ENCODE measurements around the gene CAVIN4. TPM values are rescaled to one million over a fixed set of nuclear protein-coding genes. Genes with fewer than 3 reads are reported as not detected.

Gene CAVIN4
- total RNA-seq, 2 experiments from 2014 or later: 0.15 to 0.18 TPM

GRCh38 chr9:100579665-100580064 lies 1.8 kb downstream of the CAVIN4 start:
- ChIA-PET CTCF (no interaction called here), POLR2A (no interaction called here)
- Mint-ChIP-seq H3K27me3 (no peaks in the 10 kb centered on the region), H3K9me3 (no peaks in the 10 kb centered on the region), H3K36me3 (ENCODE audit: low read depth) (no peaks in the 10 kb centered on the region), H3K27ac (no peak overlapping the region), H3K4me3 (no peak overlapping the region), H3K4me1 (no peaks in the 10 kb centered on the region)
- no peak for DNase-seq

GRCh38 chr9:100580257-100580656 lies 2.4 kb downstream of the CAVIN4 start:
- ChIA-PET CTCF (interaction anchor here (1.1 kb wide), 1 partner anchor 22 kb away, joined by 4 read pairs; no protein-coding TSS in a partner anchor), POLR2A (no interaction called here)
- H3K27me3 Mint-ChIP-seq: no peaks in the 10 kb centered on the region
- H3K9me3 Mint-ChIP-seq: no peaks in the 10 kb centered on the region
- H3K36me3 Mint-ChIP-seq (ENCODE audit: low read depth): no peaks in the 10 kb centered on the region
- no peak overlapping the region for H3K27ac Mint-ChIP-seq
- H3K4me3 Mint-ChIP-seq: no peak overlapping the region
- H3K4me1 Mint-ChIP-seq: no peaks in the 10 kb centered on the region
- DNase-seq: no peak

GRCh38 chr9:100581081-100581480 lies 3.2 kb downstream of the CAVIN4 start:
- no peak overlapping the region for H3K27ac Mint-ChIP-seq
- no peaks in the 10 kb centered on the region for H3K36me3 Mint-ChIP-seq (ENCODE audit: low read depth)
- DNase-seq: no peak
- CTCF ChIA-PET: interaction anchor here (1.1 to 1.2 kb wide), 2 partner anchors 13 to 21 kb away, joined by 3 to 4 read pairs; no protein-coding TSS in a partner anchor
- H3K9me3 Mint-ChIP-seq: no peaks in the 10 kb centered on the region
- H3K4me1 Mint-ChIP-seq: no peaks in the 10 kb centered on the region
- no peaks in the 10 kb centered on the region for H3K27me3 Mint-ChIP-seq
- POLR2A ChIA-PET: no interaction called here
- H3K4me3 Mint-ChIP-seq: no peak overlapping the region

GRCh38 chr9:100581661-100582060 lies 3.8 kb downstream of the CAVIN4 start:
- no peaks in the 10 kb centered on the region for H3K27me3 Mint-ChIP-seq
- H3K4me1 Mint-ChIP-seq: no peaks in the 10 kb centered on the region
- no peaks in the 10 kb centered on the region for H3K9me3 Mint-ChIP-seq
- CTCF ChIA-PET: interaction anchor here (1.1 to 1.2 kb wide), 2 partner anchors 13 to 20 kb away, joined by 3 to 4 read pairs; no protein-coding TSS in a partner anchor
- POLR2A ChIA-PET: no interaction called here
- DNase-seq: no peak
- no peak overlapping the region for H3K27ac Mint-ChIP-seq
- H3K36me3 Mint-ChIP-seq (ENCODE audit: low read depth): no peaks in the 10 kb centered on the region
- no peak overlapping the region for H3K4me3 Mint-ChIP-seq

- no peak overlapping the region for H3K4me3 Mint-ChIP-seq
- no peaks in the 10 kb centered on the region for H3K27me3 Mint-ChIP-seq
- no peak for DNase-seq
- H3K27ac Mint-ChIP-seq: no peak overlapping the region
- ChIA-PET POLR2A (no interaction called here), CTCF (no interaction called here)
- no peaks in the 10 kb centered on the region for H3K4me1 Mint-ChIP-seq
- no peaks in the 10 kb centered on the region for H3K36me3 Mint-ChIP-seq (ENCODE audit: low read depth)
- no peaks in the 10 kb centered on the region for H3K9me3 Mint-ChIP-seq
Measured at GRCh38 chr9:100583014-100583802, 5.3 kb downstream of the CAVIN4 start.

GRCh38 chr9:100584951-100585350 lies 7.1 kb downstream of the CAVIN4 start:
- Mint-ChIP-seq H3K4me1 (no peaks in the 10 kb centered on the region), H3K4me3 (no peak overlapping the region), H3K36me3 (ENCODE audit: low read depth) (no peaks in the 10 kb centered on the region), H3K27ac (no peak overlapping the region), H3K27me3 (peaks cover 1% of the 10 kb centered on the region), H3K9me3 (no peaks in the 10 kb centered on the region)
- DNase-seq: no peak
- ChIA-PET POLR2A (no interaction called here), CTCF (no interaction called here)

- Mint-ChIP-seq H3K9me3 (no peaks in the 10 kb centered on the region), H3K27me3 (peaks cover 1% of the 10 kb centered on the region), H3K27ac (no peak overlapping the region), H3K4me1 (no peaks in the 10 kb centered on the region), H3K36me3 (ENCODE audit: low read depth) (no peaks in the 10 kb centered on the region), H3K4me3 (no peak overlapping the region)
- POLR2A ChIA-PET: no interaction called here
- no peak for DNase-seq
- CTCF ChIA-PET: interaction anchor here (2.0 kb wide), 1 partner anchor 15 kb away, joined by 7 read pairs; no protein-coding TSS in a partner anchor
Measured at GRCh38 chr9:100586093-100586492, 8.2 kb downstream of the CAVIN4 start.

- Mint-ChIP-seq H3K9me3 (no peaks in the 10 kb centered on the region), H3K4me3 (no peak overlapping the region), H3K27ac (no peak overlapping the region), H3K4me1 (no peaks in the 10 kb centered on the region), H3K36me3 (ENCODE audit: low read depth) (no peaks in the 10 kb centered on the region), H3K27me3 (peaks cover 1% of the 10 kb centered on the region)
- POLR2A ChIA-PET: no interaction called here
- CTCF ChIA-PET: interaction anchor here (2.0 kb wide), 1 partner anchor 13 kb away, joined by 7 read pairs; no protein-coding TSS in a partner anchor
- no peak for DNase-seq
Measured at GRCh38 chr9:100587375-100587774, 9.5 kb downstream of the CAVIN4 start.

GRCh38 chr9:100589582-100589981 lies 11.7 kb downstream of the CAVIN4 start:
- CTCF ChIA-PET: interaction anchor here (2.1 to 2.5 kb wide), 2 partner anchors 10 to 12 kb away, joined by 5 to 11 read pairs; no protein-coding TSS in a partner anchor
- no peak overlapping the region for H3K27ac Mint-ChIP-seq
- no peaks in the 10 kb centered on the region for H3K4me1 Mint-ChIP-seq
- no peak overlapping the region for H3K4me3 Mint-ChIP-seq
- no peaks in the 10 kb centered on the region for H3K9me3 Mint-ChIP-seq
- H3K27me3 Mint-ChIP-seq: peaks cover 1% of the 10 kb centered on the region
- no peaks in the 10 kb centered on the region for H3K36me3 Mint-ChIP-seq (ENCODE audit: low read depth)
- POLR2A ChIA-PET: no interaction called here
- DNase-seq: no peak

GRCh38 chr9:100590481-100590880 lies 12.6 kb downstream of the CAVIN4 start:
- DNase-seq: no peak
- peaks cover 1% of the 10 kb centered on the region for H3K4me1 Mint-ChIP-seq
- no peaks in the 10 kb centered on the region for H3K36me3 Mint-ChIP-seq (ENCODE audit: low read depth)
- H3K9me3 Mint-ChIP-seq: no peaks in the 10 kb centered on the region
- H3K4me3 Mint-ChIP-seq: no peak overlapping the region
- ChIA-PET POLR2A (no interaction called here), CTCF (interaction anchor here (2.5 kb wide), 1 partner anchor 11 kb away, joined by 11 read pairs; no protein-coding TSS in a partner anchor)
- H3K27ac Mint-ChIP-seq: no peak overlapping the region
- peaks cover 1% of the 10 kb centered on the region for H3K27me3 Mint-ChIP-seq

- Mint-ChIP-seq H3K27ac (no peak overlapping the region), H3K27me3 (peaks cover 5% of the 10 kb centered on the region), H3K36me3 (ENCODE audit: low read depth) (no peaks in the 10 kb centered on the region), H3K9me3 (no peaks in the 10 kb centered on the region), H3K4me3 (no peak overlapping the region), H3K4me1 (peaks cover 1% of the 10 kb centered on the region)
- CTCF ChIA-PET: no interaction called here
- DNase-seq: no peak
- POLR2A ChIA-PET: no interaction called here
Measured at GRCh38 chr9:100591139-100591538, 13.3 kb downstream of the CAVIN4 start.

GRCh38 chr9:100591639-100592412 lies 13.9 kb downstream of the CAVIN4 start:
- ChIA-PET POLR2A (no interaction called here), CTCF (no interaction called here)
- Mint-ChIP-seq H3K4me3 (no peak overlapping the region), H3K36me3 (ENCODE audit: low read depth) (no peaks in the 10 kb centered on the region), H3K9me3 (no peaks in the 10 kb centered on the region), H3K27me3 (peaks cover 7% of the 10 kb centered on the region), H3K27ac (no peak overlapping the region), H3K4me1 (peaks cover 1% of the 10 kb centered on the region)
- no peak for DNase-seq

GRCh38 chr9:100595391-100596199 lies 17.7 kb downstream of the CAVIN4 start:
- POLR2A ChIA-PET: no interaction called here
- Mint-ChIP-seq H3K4me3 (no peak overlapping the region), H3K9me3 (no peaks in the 10 kb centered on the region), H3K4me1 (peaks cover 20% of the 10 kb centered on the region), H3K27ac (no peak overlapping the region), H3K27me3 (peaks cover 15% of the 10 kb centered on the region), H3K36me3 (ENCODE audit: low read depth) (no peaks in the 10 kb centered on the region)
- DNase-seq: no peak
- CTCF ChIA-PET: interaction anchor here (0.6 to 1.5 kb wide), 3 partner anchors 12 to 716 kb away, joined by 3 to 7 read pairs (median 5); no protein-coding TSS in a partner anchor

Data from activated CD4-positive, alpha-beta memory T cell treated with anti-CD3 and anti-CD28 coated beads, Interleukin-2, amount 10 ng/mL, durations not matched to agents 7 days and 5 days (primary cell).